ENCODE measurements around the gene TP53. TPM values are rescaled to one million over a fixed set of nuclear protein-coding genes. Genes with fewer than 3 reads are reported as not detected.
A peak's percentile ranks its signal among the peaks of the same experiment; 100 is the strongest.

Gene TP53
- polyA plus RNA-seq, 3 donors: 16.2 to 35.1 (median 25.8) TPM

DNA sequence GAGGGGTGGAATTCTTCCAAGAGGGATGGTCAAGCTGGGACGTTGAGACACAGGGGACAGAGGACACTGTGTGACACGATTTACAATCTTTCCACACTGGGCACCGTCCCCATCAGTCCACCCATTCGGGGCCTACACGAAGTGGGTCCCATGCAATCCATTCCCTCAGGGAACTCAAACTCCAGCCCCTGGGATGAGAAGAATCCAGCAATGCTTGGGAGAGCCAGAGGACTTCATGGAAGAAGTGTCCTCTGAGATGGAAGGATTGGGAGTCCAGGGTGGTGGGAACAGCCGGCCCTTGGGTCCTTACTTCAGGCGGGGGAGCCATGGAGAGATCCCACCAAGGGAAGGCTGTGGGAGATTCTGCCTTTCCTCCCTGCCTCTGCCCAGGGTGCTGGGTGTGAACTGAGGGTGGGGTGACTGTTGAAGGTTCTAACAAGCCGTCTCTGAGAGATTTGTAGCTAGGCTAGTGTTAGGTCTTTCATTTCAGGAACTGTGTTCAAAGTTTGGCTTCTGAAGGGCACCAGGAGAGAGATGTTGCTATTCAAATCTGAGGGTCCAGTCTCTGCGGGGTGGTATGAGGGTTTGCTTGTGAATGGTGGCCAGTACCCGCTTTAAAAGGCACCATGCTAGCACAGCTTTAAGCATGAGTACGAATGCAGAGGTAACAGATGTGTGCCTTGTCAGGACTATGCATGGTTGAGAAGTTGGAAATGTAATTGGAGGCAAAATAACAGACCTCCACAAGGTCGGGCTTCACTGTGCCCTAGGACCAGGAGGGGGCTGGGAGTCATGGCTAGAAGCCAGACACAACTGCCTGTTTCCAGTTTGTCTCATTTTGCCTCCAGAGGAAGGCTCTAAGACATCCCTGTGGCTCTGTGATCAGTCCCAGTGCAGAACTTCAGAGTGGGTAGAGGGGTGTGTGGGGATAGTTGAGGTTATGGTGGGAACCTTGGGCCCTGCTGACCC, 34.6 kb downstream of the TP53 start:
- peaks cover 35 to 46% of the 10 kb centered on the region in 2 donors for H3K27me3 ChIP-seq (ENCODE audit: control insufficient read depth in 2 of 2, insufficient read depth in 2 of 2, low read length in 2 of 2)
- intact Hi-C loops (cut with micrococcal nuclease): no loop called here
- H3K27ac ChIP-seq (ENCODE audit: low read depth in 1 of 2, low read length in 2 of 2): no peak overlapping the region
- no peaks in the 10 kb centered on the region for H3K36me3 ChIP-seq (replicated peaks in 1 of 2; ENCODE audit: control insufficient read depth in 1 of 2, insufficient read depth in 2 of 2, low read length in 2 of 2)
- peaks cover 15 to 23% of the 10 kb centered on the region in 2 donors for H3K4me1 ChIP-seq (ENCODE audit: control insufficient read depth in 1 of 2, insufficient read depth in 2 of 2, low read length in 2 of 2)
- H4K20me1 ChIP-seq (ENCODE audit: insufficient read depth, low read length): no peaks in the 10 kb centered on the region
- peak overlapping the region in 1 of 2 donors; percentile 83 for H3K4me3 Mint-ChIP-seq
- H3K4me1 Mint-ChIP-seq: peaks cover 19% of the 10 kb centered on the region
- H3K27ac Mint-ChIP-seq: no peak overlapping the region
- TF ChIP-seq, protein P1, sequence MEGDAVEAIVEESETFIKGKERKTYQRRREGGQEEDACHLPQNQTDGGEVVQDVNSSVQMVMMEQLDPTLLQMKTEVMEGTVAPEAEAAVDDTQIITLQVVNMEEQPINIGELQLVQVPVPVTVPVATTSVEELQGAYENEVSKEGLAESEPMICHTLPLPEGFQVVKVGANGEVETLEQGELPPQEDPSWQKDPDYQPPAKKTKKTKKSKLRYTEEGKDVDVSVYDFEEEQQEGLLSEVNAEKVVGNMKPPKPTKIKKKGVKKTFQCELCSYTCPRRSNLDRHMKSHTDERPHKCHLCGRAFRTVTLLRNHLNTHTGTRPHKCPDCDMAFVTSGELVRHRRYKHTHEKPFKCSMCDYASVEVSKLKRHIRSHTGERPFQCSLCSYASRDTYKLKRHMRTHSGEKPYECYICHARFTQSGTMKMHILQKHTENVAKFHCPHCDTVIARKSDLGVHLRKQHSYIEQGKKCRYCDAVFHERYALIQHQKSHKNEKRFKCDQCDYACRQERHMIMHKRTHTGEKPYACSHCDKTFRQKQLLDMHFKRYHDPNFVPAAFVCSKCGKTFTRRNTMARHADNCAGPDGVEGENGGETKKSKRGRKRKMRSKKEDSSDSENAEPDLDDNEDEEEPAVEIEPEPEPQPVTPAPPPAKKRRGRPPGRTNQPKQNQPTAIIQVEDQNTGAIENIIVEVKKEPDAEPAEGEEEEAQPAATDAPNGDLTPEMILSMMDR (IDR thresholded peaks at IDR 0.05): no peak
- no peaks in the 10 kb centered on the region for H3K9me3 ChIP-seq (replicated peaks in 1 of 2; ENCODE audit: control insufficient read depth in 1 of 2, insufficient read depth in 1 of 2, low read length in 2 of 2)
- no peak overlapping the region for H3K4me2 ChIP-seq (replicated peaks; ENCODE audit: extremely low read depth, low read length, poor library complexity, severe bottlenecking)
- no peak overlapping the region for H3K4me3 ChIP-seq (replicated peaks in 1 of 3; ENCODE audit: low read depth in 2 of 3, low read length in 3 of 3)
- 96% methylated on average over 4 of the region's 12 CpGs for WGBS (ENCODE audit: insufficient coverage)
- H3K27me3 Mint-ChIP-seq (ENCODE audit: low read depth in 3 of 3): peaks cover 44 to 69% (median 52%) of the 10 kb centered on the region in 3 donors
- H3K36me3 Mint-ChIP-seq: peaks cover 7 to 13% of the 10 kb centered on the region in 2 donors
- no peaks in the 10 kb centered on the region for H3K79me2 ChIP-seq (ENCODE audit: insufficient read depth, low read length)
- DNase-seq: no peak
- peaks cover 0 to 23% (median 4%) of the 10 kb centered on the region in 7 donors for H3K9me3 Mint-ChIP-seq
- H2AFZ ChIP-seq (ENCODE audit: insufficient read depth, low read depth, low read length, poor library complexity, severe bottlenecking): no peak overlapping the region
- H3K9ac ChIP-seq (ENCODE audit: insufficient read depth, low read length, poor library complexity, severe bottlenecking): no peak overlapping the region

DNA sequence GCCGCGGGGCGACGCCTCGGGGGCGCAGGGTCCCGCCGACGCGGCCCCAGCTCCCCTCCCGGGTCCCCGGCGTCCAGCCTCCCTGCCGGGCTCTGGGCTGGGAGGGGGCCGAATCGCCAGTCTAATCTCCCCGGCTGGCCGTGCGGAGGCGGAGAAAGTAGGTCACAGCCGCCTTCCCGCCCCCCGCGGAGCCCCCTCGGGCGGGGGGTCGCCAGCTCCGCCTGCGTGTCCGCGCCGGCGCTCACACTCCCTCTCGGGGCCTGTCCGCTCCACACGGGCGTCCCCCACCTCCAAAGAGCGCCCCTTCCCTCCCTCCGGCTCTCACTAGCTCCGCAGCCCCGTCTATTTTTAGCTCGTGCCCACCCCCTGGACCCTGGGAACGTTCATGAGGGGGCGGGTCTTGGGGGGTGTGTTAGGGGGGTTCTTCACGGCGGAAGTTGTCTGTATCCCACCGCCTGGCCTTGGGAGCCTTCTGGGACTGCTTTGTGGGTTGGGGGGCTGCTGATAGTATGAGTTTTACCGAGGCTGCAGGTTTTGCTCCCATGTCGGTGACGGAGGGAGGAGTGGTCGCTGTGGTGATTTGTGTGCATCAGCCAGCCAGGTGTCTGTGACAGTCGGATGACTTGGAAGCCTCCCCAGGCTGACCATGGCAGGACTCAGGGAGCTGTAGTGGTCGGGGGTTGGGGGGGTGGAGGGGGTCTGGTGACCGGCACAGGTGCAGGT, 35.5 kb downstream of the TP53 start:
- Mint-ChIP-seq H3K9me3 (peaks cover 0 to 23% (median 4%) of the 10 kb centered on the region in 7 donors), H3K27me3 (ENCODE audit: low read depth in 3 of 3) (peaks cover 44 to 68% (median 52%) of the 10 kb centered on the region in 3 donors), H3K4me3 (peak overlapping the region; percentile 47 to 83), H3K36me3 (peaks cover 7 to 13% of the 10 kb centered on the region in 2 donors), H3K4me1 (peaks cover 28% of the 10 kb centered on the region), H3K27ac (peak overlapping the region in 1 of 7 donors; percentile 41)
- peaks cover 35 to 46% of the 10 kb centered on the region in 2 donors for H3K27me3 ChIP-seq (ENCODE audit: control insufficient read depth in 2 of 2, insufficient read depth in 2 of 2, low read length in 2 of 2)
- no peaks in the 10 kb centered on the region for H3K79me2 ChIP-seq (ENCODE audit: insufficient read depth, low read length)
- peak overlapping the region in 1 of 3 experiments; percentile 81 for H3K4me3 ChIP-seq (replicated peaks in 1 of 3; ENCODE audit: low read depth in 2 of 3, low read length in 3 of 3)
- H2AFZ ChIP-seq (ENCODE audit: insufficient read depth, low read depth, low read length, poor library complexity, severe bottlenecking): peak overlapping the region; percentile 78
- TF ChIP-seq, protein P1 (IDR thresholded peaks at IDR 0.05): no peak
- no peaks in the 10 kb centered on the region for H3K9me3 ChIP-seq (replicated peaks in 1 of 2; ENCODE audit: control insufficient read depth in 1 of 2, insufficient read depth in 1 of 2, low read length in 2 of 2)
- no peak for DNase-seq
- no peaks in the 10 kb centered on the region for H3K36me3 ChIP-seq (replicated peaks in 1 of 2; ENCODE audit: control insufficient read depth in 1 of 2, insufficient read depth in 2 of 2, low read length in 2 of 2)
- WGBS (ENCODE audit: insufficient coverage): 8% methylated on average over 39 of the region's 54 CpGs
- no peak overlapping the region for H3K27ac ChIP-seq (ENCODE audit: low read depth in 1 of 2, low read length in 2 of 2)
- H4K20me1 ChIP-seq (ENCODE audit: insufficient read depth, low read length): no peaks in the 10 kb centered on the region
- peak overlapping the region; percentile 94 for H3K4me2 ChIP-seq (replicated peaks; ENCODE audit: extremely low read depth, low read length, poor library complexity, severe bottlenecking)
- H3K4me1 ChIP-seq (ENCODE audit: control insufficient read depth in 1 of 2, insufficient read depth in 2 of 2, low read length in 2 of 2): peaks cover 22 to 32% of the 10 kb centered on the region in 2 donors
- no peak overlapping the region for H3K9ac ChIP-seq (ENCODE audit: insufficient read depth, low read length, poor library complexity, severe bottlenecking)
- intact Hi-C loops (cut with micrococcal nuclease): no loop called here

Measured in CD14-positive monocyte (primary cell).